ENCODE data around the gene SPON1. TPM values are rescaled to one million over a fixed set of nuclear protein-coding genes. Genes with fewer than 3 reads are reported as not detected.
"Not testable (repeated sequence)": the region's sequence is repeated elsewhere in the genome, so short reads cannot be mapped to it uniquely, and the experiment has no call there.

SPON1 gene
- total RNA-seq, 2 experiments from 2014 or later, result 0.96 to 1.4 TPM

- TF ChIP-seq, protein P1, sequence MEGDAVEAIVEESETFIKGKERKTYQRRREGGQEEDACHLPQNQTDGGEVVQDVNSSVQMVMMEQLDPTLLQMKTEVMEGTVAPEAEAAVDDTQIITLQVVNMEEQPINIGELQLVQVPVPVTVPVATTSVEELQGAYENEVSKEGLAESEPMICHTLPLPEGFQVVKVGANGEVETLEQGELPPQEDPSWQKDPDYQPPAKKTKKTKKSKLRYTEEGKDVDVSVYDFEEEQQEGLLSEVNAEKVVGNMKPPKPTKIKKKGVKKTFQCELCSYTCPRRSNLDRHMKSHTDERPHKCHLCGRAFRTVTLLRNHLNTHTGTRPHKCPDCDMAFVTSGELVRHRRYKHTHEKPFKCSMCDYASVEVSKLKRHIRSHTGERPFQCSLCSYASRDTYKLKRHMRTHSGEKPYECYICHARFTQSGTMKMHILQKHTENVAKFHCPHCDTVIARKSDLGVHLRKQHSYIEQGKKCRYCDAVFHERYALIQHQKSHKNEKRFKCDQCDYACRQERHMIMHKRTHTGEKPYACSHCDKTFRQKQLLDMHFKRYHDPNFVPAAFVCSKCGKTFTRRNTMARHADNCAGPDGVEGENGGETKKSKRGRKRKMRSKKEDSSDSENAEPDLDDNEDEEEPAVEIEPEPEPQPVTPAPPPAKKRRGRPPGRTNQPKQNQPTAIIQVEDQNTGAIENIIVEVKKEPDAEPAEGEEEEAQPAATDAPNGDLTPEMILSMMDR (IDR thresholded peaks at IDR 0.05), result no peak
- Mint-ChIP-seq H3K27ac (no peak overlapping the region), H3K4me3 (no peak overlapping the region), H3K27me3 (peaks cover under 1% of the 10 kb centered on the region), H3K9me3 (no peaks in the 10 kb centered on the region), H3K36me3 (ENCODE audit: low read depth) (no peaks in the 10 kb centered on the region), H3K4me1 (ENCODE audit: low read depth) (peaks cover 16% of the 10 kb centered on the region)
- POLR2A ChIA-PET, result no interaction called here
- intact Hi-C loops (cut with micrococcal nuclease), result no loop called here
- DNase-seq (no peak), ATAC-seq (peak; percentile 17)
- CTCF ChIA-PET, result interaction anchor here (1.0 to 4.4 kb wide), 6 partner anchors 9 to 277 kb away, joined by 3 to 28 read pairs (median 7); no protein-coding TSS in a partner anchor
Observed at GRCh38 chr11:13972944-13973343, 10.4 kb downstream of the SPON1 start.

DNA sequence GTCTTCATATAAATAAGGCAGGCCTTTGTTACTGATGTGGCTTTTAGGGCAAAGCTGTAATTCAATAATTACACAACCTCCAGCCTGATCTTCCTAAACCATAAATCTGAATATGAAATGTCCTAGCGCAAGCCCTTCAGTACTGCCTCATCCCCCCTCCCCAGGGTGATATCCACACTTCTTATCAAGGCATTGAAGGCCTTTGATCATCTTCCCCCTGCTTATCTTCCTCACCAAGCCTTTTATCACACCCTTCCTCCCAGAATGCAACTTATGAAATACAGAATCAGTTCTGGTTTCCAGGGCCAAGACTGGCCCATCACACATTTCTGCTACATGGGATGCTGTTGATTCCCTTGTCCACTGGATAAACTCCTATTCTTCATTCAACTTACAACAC, 12.1 kb downstream of the SPON1 start:
- Mint-ChIP-seq H3K4me3 (no peak overlapping the region), H3K27me3 (no peaks in the 10 kb centered on the region), H3K9me3 (no peaks in the 10 kb centered on the region), H3K36me3 (ENCODE audit: low read depth) (no peaks in the 10 kb centered on the region), H3K4me1 (ENCODE audit: low read depth) (peaks cover 10% of the 10 kb centered on the region), H3K27ac (no peak overlapping the region)
- DNase-seq (no peak), ATAC-seq (no peak)
- CTCF ChIA-PET, result interaction anchor here (1.1 to 1.2 kb wide), 2 partner anchors 14 to 295 kb away, joined by 3 read pairs; no protein-coding TSS in a partner anchor
- intact Hi-C loops (cut with micrococcal nuclease), result no loop called here
- POLR2A ChIA-PET, result interaction anchor here (1.4 kb wide), 1 partner anchor 11 kb away, joined by 3 read pairs; no protein-coding TSS in a partner anchor
- TF ChIP-seq, protein P1 (IDR thresholded peaks at IDR 0.05), result no peak

DNA sequence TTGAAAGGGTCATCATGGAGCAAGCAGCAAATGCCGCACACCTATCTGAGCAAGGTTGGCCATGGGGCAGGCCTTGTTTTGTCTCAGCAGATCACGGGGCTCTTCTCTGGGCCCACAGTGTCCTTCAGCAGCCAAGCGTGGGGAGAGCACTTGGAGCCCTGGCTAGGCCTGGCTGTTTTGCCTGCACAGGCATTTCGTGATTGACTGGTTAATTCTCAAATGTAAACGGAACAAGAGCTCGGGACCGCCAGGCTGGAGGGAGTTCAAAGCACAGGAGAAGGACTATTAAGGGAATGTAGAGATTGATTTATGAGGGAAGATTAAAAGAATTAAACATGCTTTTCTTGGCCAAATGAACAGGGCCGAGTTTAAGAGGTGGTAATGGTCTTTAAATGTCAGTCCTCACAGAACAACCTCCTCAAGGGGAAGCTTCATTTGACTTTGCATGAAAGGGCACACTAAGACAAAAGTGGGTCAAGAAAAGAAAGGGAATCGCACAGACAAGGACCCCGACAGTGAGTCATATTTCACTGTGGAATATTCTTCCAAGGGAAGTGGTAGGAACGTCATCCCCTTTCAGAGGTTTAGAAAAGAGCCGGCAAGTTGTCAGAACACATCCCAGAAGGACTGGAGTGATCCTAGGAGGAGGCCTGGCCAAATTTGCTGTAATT, 20.7 kb downstream of the SPON1 start:
- ATAC-seq, result no peak
- ChIA-PET POLR2A (no interaction called here), CTCF (interaction anchor here (1.3 to 1.4 kb wide), 2 partner anchors 40 to 211 kb away, joined by 3 to 4 read pairs; no protein-coding TSS in a partner anchor)
- intact Hi-C loops (cut with micrococcal nuclease), result no loop called here
- peaks cover 1% of the 10 kb centered on the region for H3K27me3 Mint-ChIP-seq
- no peaks in the 10 kb centered on the region for H3K9me3 Mint-ChIP-seq
- no peak overlapping the region for H3K4me3 Mint-ChIP-seq
- TF ChIP-seq, protein P1 (IDR thresholded peaks at IDR 0.05), result no peak
- no peaks in the 10 kb centered on the region for H3K36me3 Mint-ChIP-seq (ENCODE audit: low read depth)
- H3K4me1 Mint-ChIP-seq (ENCODE audit: low read depth), result no peaks in the 10 kb centered on the region
- H3K27ac Mint-ChIP-seq, result no peak overlapping the region
- no peak for DNase-seq

GRCh38 chr11:13984616-13985450, 22.3 kb downstream of the SPON1 start:
- no peaks in the 10 kb centered on the region for H3K9me3 Mint-ChIP-seq
- POLR2A ChIA-PET, result no interaction called here
- CTCF ChIA-PET, result interaction anchor here (1.1 to 1.3 kb wide), 2 partner anchors 38 to 212 kb away, joined by 3 to 4 read pairs; no protein-coding TSS in a partner anchor
- intact Hi-C loops (cut with micrococcal nuclease), result no loop called here
- ATAC-seq, result no peak
- H3K4me3 Mint-ChIP-seq, result no peak overlapping the region
- H3K4me1 Mint-ChIP-seq (ENCODE audit: low read depth), result no peaks in the 10 kb centered on the region
- no peaks in the 10 kb centered on the region for H3K36me3 Mint-ChIP-seq (ENCODE audit: low read depth)
- DNase-seq, result no peak
- H3K27me3 Mint-ChIP-seq, result peaks cover 1% of the 10 kb centered on the region
- TF ChIP-seq, protein P1 (IDR thresholded peaks at IDR 0.05), result no peak
- no peak overlapping the region for H3K27ac Mint-ChIP-seq

DNA sequence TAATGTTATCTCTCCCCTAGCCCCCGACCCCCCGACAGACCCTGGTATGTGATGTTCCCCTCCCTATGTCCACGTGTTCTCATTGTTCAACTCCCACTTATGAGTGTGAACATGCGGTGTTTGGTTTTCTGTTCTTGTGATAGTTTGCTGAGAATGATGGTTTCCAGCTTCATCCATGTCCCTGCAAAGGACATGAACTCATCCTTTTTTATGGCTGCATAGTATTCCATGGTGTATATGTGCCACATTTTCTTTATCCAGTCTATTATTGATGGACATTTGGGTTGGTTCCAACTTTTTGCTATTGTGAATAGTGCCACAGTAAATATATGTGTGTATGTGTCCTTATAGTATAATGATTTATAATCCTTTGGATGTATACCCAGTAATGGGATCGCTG, 24.2 kb downstream of the SPON1 start:
- ATAC-seq; POLR2A ChIA-PET; H3K27ac Mint-ChIP-seq; DNase-seq; H3K9me3 Mint-ChIP-seq; H3K36me3 Mint-ChIP-seq (ENCODE audit: low read depth); H3K4me3 Mint-ChIP-seq; H3K4me1 Mint-ChIP-seq (ENCODE audit: low read depth); CTCF ChIA-PET; H3K27me3 Mint-ChIP-seq; intact Hi-C loops (cut with micrococcal nuclease): not testable (repeated sequence)

DNA sequence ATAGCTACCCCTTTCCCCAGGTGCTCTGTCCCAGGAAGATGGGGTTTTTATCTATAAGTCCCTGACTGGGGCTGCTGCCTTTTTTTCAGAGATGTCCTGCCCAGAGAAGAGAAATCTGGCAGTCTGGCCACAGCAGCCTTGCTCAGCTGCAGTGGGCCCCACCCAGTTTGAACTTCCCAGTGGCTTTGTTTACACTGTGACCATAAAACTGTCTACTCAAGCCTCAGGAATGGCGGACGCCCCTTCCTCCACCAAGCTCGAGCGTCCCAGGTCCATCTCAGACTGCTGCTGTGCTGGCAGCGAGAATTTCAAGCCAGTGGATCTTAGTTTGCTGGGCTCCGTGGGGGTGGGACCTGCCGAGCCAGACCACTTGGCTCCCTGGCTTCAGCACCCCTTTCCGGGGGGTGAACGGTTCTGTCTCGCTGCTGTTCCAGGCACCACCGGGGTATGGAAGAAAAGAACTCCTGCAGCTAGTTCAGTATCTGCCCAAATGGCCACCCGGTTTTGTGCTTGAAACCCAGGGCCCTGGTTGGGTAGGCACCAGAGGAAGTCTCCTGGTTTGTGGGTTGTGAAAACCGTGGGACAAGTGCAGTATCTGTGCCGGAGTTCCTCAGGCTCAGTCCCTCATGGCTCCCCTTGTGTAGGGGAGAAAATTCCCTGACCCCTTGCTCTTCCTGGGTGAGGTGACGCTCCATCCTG, 29.8 kb downstream of the SPON1 start:
- H3K27ac Mint-ChIP-seq; H3K27me3 Mint-ChIP-seq; ATAC-seq; CTCF ChIA-PET; POLR2A ChIA-PET; H3K4me1 Mint-ChIP-seq (ENCODE audit: low read depth); intact Hi-C loops (cut with micrococcal nuclease); DNase-seq; H3K36me3 Mint-ChIP-seq (ENCODE audit: low read depth); H3K9me3 Mint-ChIP-seq; H3K4me3 Mint-ChIP-seq: not testable (repeated sequence)

All from activated CD8-positive, alpha-beta T cell treated with anti-CD3 and anti-CD28 coated beads for 36 hours (primary cell).